SK-N-SH treated with all-trans-retinoic acid at 6 μM for 48 hours (cell line): Measurements from ENCODE around the gene XIRP2.

Experiments
- ARNTL ChIP-seq: fragments of 450-650 bp; formaldehyde crosslinking; IDR thresholded peaks from 2 replicates; pipeline ENCODE4 v1.5.0; 2020; ENCODE audit warnings: low read depth, mild to moderate bottlenecking, moderate library complexity, borderline replicate concordance
- CSDC2 ChIP-seq: fragments of 250-450 bp; sonication (Bioruptor Pico); IDR thresholded peaks from 2 replicates; pipeline ENCODE4 v1.5.0; 2020; ENCODE audit warnings: mild to moderate bottlenecking, moderate library complexity
- GLIS3 ChIP-seq: fragments of 250-450 bp; sonication (Bioruptor Pico); IDR thresholded peaks from 2 replicates; pipeline ENCODE4 v1.5.0; 2020; ENCODE audit warnings: mild to moderate bottlenecking, moderate library complexity
- OSR1 ChIP-seq: fragments of 250-450 bp; sonication (Bioruptor Pico); IDR thresholded peaks from 2 replicates; pipeline ENCODE4 v1.8.0; 2022; ENCODE audit warnings: moderate library complexity, mild to moderate bottlenecking, inconsistent platforms
- PATZ1 ChIP-seq: fragments of 250-450 bp; sonication (Bioruptor Pico); IDR thresholded peaks from 2 replicates; pipeline ENCODE4 v1.8.0; 2020; ENCODE audit warnings: mild to moderate bottlenecking, moderate library complexity, borderline replicate concordance
- POU6F1 ChIP-seq: fragments of 250-450 bp; sonication (Bioruptor Pico); IDR thresholded peaks from 2 replicates; pipeline ENCODE4 v1.8.0; 2021; ENCODE audit warnings: low read depth, mild to moderate bottlenecking, moderate library complexity, borderline replicate concordance
- RARB ChIP-seq: fragments of 250-450 bp; sonication (Bioruptor Pico); IDR thresholded peaks from 2 replicates; pipeline ENCODE4 v1.8.0; 2021; ENCODE audit warnings: mild to moderate bottlenecking, moderate library complexity
- SNAI2 ChIP-seq: fragments of 250-450 bp; sonication (Bioruptor Pico); IDR thresholded peaks from 2 replicates; pipeline ENCODE4 v1.5.0; 2020; ENCODE audit warnings: mild to moderate bottlenecking, moderate library complexity
- TCF4 ChIP-seq: fragments of 250-450 bp; sonication (Bioruptor Pico); IDR thresholded peaks from 2 replicates; pipeline ENCODE4 v1.8.0; 2021; ENCODE audit warnings: mild to moderate bottlenecking, moderate library complexity, borderline replicate concordance
- TSHZ2 ChIP-seq: fragments of 250-450 bp; sonication (Bioruptor Pico); IDR thresholded peaks from 2 replicates; pipeline ENCODE4 v1.5.0; 2020; ENCODE audit warnings: mild to moderate bottlenecking, moderate library complexity
- ZFP3 ChIP-seq: fragments of 250-450 bp; sonication (Bioruptor Pico); IDR thresholded peaks from 2 replicates; pipeline ENCODE4 v1.5.0; 2020; ENCODE audit warnings: mild to moderate bottlenecking, moderate library complexity
- ZFP30 ChIP-seq: fragments of 450-650 bp; formaldehyde crosslinking; IDR thresholded peaks from 2 replicates; pipeline ENCODE4 v1.5.0; 2022; ENCODE audit warnings: mild to moderate bottlenecking, moderate library complexity
- ZNF565 ChIP-seq: fragments of 450-650 bp; formaldehyde crosslinking; conservative IDR thresholded peaks from 2 replicates; pipeline ENCODE4 v1.5.0; 2020; ENCODE audit warnings: low read depth, mild to moderate bottlenecking, moderate library complexity
- ZNF8 ChIP-seq: fragments of 450-650 bp; formaldehyde crosslinking; IDR thresholded peaks from 2 replicates; pipeline ENCODE4 v1.5.0; 2020; ENCODE audit warnings: mild to moderate bottlenecking, moderate library complexity

- TF ChIP-seq CSDC2 (no peak), ZNF565 (no peak), OSR1 (no peak), RARB (CRISPR knock-in tag) (no peak), PATZ1 (CRISPR knock-in tag) (no peak), ZFP30 (CRISPR knock-in tag) (no peak), ARNTL (no peak), SNAI2 (CRISPR knock-in tag) (no peak), TCF4 (CRISPR knock-in tag) (no peak), TSHZ2 (CRISPR knock-in tag) (no peak), ZFP3 (CRISPR knock-in tag) (no peak), GLIS3 (no peak), POU6F1 (CRISPR knock-in tag) (no peak), ZNF8 (no peak)
Observed at GRCh38 chr2:166996465-166996864, 108.2 kb downstream of the XIRP2 start.
